ENCODE data around the gene PDE11A.
"Not testable (repeated sequence)": the region's sequence is repeated elsewhere in the genome, so short reads cannot be mapped to it uniquely, and the experiment has no call there.

PDE11A gene

DNA sequence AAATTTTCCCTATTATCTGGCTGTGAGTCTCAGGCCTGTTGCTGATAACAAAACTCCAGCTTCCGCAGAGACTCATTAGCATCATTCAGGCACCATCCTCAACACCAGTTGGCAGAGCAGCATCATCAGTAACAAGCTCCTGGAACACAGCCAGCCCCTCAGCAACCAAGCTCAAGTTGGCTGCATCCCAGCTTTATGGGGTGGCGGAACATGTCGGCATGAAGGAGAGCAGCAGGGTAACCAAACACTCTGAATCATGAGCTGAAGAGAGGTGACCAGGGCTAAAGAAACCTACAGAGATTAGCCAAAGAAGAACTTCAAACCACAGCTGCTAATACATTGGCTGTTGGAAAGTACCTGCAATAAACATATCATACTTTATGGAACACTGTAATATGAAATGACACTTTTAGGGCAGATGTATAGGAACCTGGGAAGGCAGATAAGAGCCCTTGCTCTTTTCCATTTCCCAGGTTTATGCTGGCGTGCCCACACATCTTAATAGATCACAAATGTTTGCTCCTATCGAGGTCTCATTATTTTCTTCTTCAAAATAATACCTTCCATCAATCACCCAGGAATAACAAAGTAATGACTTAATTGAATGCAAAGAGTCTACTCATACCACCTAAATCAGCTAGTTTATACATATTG lies 63.8 kb downstream of the PDE11A start:
- peak; percentile 6 for DNase-seq

DNA sequence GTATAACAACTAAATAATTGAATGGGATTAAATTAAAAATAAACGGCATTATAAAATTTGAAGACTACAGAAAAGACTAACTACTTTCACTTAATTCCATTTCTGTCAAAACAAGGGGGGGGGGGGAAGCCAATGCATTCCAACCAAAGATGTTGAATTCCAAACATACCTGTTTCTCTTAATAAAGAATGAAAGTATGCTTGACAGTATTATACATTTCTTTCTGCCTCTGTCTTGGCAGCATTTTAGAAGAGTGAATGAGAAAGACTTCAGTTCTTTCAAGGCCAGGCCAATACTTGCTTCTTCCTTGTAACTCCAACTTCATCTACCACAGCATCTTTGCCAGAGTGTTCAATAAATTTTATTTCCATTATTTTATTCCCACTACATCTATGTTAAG lies 65.9 kb downstream of the PDE11A start:
- DNase-seq, result no peak

- no peak for DNase-seq
These were observed 66.8 kb downstream of the PDE11A start for GRCh38 chr2:178005756-178006155.

DNA sequence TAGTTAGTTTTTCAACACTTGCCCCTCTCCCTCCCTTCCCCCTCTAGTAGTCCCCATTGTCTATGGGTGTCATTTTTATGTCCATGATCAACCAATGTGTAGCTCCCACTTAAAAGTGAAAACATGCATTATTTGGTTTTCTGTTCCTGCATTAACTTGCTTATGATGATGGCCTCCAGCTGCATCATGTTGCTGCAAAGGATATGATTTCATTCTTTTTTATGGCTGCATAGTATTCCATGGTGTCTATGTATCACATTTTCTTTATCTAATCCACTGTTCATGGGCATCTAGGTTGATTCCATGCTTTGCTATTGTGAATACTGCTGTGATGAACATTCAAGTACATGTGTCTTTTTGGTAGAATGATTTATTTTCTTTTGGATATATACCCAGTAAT lies 70.5 kb downstream of the PDE11A start:
- no peak for DNase-seq

GRCh38 chr2:177998996-177999395 lies 73.6 kb downstream of the PDE11A start:
- DNase-seq, result no peak

DNA sequence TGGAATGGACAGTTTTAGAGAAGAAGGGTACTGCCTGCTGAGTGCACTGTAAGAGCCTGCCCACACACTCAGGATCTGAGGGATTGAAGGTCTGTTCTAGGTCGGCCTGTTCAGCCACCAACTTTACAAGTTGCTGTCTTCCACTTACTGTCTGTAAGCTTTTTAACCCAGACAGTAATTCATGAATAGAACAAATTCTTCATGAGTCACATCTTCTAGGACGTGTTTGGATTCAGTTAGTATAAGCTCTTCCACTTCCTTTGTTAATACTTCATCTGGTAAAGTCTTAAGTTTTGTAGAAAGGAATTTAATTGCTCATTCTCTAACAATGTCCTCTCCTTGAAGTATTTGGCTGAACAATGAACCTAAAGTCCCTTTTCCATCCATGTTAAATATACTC lies 74.6 kb downstream of the PDE11A start:
- no peak for DNase-seq

GRCh38 chr2:177992992-177993391 lies 79.6 kb downstream of the PDE11A start:
- no peak for DNase-seq

- no peak for DNase-seq
These were observed 83.3 kb downstream of the PDE11A start for GRCh38 chr2:177989029-177989885.

DNA sequence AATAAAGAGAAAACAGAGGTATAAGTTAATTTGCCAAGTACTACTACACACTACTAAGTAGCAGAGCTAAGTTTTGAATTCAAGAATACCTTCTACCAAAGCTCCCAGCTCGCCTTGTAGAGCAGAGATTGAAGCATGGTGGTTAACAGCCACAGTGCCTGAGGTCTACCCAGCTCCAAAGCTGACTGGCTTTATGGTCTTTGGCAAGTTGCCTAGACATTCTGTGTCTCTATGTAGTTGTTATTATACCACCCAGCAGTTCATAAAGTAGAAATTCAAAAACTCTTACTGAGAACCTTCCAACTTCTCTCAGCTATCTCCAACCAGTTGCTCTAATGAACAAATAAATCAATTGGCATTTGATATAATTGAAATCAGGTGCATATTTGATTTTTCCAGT lies 87.8 kb downstream of the PDE11A start:
- DNase-seq, result no peak

- peak; percentile 26 for DNase-seq
These were observed 89.3 kb downstream of the PDE11A start for GRCh38 chr2:177983183-177983788.

- DNase-seq, result no peak
These were observed 99.8 kb downstream of the PDE11A start for GRCh38 chr2:177972782-177973181.

DNA sequence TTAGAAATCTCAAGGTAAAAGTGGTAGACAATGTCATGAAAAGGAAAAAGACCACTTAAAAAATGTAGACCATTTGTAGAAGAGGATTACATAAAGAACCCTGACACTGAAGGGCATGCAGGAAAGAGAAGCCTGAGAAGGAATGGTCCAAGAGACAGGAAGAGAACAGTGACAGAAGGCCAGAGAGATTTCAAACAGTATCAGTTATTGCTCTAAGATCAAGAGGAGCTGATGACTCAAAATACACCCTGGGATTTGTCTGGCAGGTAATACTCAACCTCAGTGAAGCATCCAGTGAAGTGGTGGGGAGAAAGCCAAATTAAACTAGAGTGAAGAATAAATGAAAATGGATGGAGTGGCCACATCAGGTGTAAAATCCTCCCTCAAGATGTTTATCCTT lies 100.5 kb downstream of the PDE11A start:
- no peak for DNase-seq

DNA sequence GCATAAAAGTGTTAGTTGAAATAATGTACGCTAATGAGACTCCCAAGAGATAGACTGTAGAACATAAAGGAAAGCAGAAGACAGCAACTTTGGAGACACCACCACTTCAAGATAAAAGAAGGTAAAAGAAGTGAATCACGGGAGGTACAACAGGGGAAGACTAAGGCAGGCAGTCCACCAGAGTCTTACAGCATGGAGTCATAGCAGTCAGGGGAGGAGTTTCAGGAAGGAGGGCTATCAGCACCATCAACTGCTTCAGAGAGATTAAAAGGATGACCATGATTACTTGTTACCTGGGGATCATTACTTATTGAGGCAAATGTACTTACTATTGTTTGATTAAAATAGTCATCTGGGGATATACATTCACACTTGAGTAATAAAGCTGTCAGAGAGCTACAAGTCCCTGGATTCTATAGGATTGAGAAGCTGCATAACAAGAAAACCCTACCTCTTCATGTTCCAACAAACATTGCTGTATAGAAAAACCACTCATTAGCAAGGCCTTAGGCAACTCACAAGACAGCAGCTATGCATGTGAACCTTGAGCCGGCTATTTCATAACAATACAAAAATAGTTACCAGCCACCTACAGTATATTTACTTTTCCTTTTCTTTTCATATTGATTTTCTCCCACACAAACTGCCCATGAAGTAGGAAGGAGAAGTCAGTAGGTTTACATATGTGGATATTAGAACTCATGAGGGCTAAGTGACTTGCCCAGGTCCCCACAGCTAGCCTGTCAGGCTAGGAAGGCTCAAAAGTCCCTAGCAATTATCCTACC lies 101.7 kb downstream of the PDE11A start:
- DNase-seq, result no peak

- no peak for DNase-seq
These were observed 107.7 kb downstream of the PDE11A start for GRCh38 chr2:177964892-177965291.

- DNase-seq, result no peak
These were observed 120.4 kb downstream of the PDE11A start for GRCh38 chr2:177952151-177952550.

DNA sequence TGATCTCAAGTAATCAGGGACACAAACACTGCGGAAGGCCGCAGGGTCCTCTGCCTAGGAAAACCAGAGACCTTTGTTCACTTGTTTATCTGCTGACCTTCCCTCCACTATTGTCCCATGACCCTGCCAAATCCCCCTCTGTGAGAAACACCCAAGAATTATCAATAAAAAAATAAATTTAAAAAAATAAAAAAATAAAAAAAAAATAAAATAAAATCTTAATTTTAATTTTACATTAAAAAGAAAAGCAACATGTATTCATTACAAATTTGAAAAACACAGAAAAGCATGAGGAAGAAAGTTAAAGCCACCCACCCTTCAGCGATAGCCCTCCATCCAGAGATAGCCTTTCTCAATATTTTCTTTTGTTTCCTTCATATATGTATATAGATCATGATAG lies 125.0 kb downstream of the PDE11A start:
- DNase-seq, result not testable (repeated sequence)

GRCh38 chr2:177944530-177944929 lies 128.0 kb downstream of the PDE11A start:
- not testable (repeated sequence) for DNase-seq

DNA sequence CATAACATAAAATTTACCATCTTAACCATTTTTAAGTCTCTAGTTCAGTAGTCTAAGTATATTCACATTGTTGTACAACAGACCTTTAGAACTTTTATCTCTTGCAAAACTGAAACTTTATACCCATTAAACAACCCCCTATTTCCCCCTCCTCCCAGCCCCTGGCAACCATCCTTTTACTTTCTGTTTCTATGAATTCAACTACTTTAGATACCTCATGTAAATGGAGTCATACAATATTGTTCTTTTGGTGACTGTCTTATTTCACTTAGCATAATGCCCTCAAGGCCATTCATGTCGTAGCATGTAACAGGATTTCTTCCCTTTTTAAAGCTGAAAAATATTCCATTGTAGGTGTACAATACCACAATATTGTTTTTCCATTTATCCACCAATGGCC lies 129.8 kb downstream of the PDE11A start:
- DNase-seq, result no peak

- no peak for DNase-seq
These were observed 133.4 kb downstream of the PDE11A start for GRCh38 chr2:177939211-177939610.

DNA sequence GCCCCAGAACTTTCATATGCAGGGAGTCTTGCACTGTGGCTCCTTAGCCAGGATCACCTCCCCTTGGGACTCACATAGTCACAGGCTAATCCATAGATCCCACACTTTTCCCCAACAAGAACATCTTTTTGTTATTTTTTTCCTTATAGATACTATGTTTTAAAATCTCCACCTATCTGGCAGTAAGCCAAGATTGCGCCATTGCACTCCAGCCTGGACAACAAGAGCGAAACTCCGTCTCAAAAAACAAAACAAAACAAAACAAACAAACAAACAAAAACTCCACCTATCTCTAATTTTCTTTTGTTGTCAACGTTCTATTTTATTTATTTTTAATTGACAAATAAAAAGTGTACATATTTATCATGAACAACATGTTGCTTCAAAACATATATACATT lies 141.7 kb downstream of the PDE11A start:
- no peak for DNase-seq

DNA sequence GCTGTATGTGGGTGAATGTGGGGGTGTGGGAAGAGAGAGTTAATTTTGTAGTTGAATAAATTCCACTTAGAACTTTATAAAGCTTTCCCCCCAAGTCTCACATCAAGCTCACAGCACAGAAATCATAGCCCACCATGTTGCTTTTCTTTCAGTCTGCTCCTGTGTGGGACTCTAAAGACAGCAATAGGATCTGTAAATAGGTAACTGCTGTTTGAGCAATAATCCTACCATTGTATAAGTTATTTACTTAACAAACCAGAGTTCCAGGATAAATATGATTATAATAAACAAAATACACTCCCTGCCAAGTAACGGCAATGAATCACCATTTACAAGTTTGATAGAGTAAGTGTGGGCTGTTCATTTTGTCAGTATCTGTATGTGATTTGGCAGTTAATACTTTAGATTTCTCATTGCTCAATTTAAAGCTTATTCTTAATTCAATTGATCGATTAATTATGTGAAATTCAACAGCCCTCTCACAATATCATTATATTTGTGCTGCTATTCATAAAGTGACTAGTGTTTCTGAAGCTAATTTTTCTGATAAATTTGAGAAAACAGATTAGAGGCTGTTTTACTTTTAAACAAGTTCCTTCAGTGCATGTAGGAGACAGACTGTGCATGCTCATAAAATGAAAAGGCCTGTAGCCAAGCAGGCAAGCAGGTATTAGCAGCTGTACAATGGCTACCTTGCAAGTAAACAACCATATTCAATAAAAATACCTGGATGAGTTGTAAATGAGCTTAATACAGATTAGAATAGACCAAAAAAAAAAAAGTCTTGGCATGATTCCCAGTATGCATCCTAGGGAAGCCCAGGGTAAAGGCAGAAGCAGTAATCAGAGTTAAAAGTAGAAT lies 142.7 kb downstream of the PDE11A start:
- no peak for DNase-seq

- no peak for DNase-seq
These were observed 149.3 kb downstream of the PDE11A start for GRCh38 chr2:177923323-177923722.

Data from retina (tissue), 1 donor.